Mesendoderm (in vitro differentiated cells): ENCODE measurements around the gene SLC9C2.

Source experiments
- DNase-seq: peaks from one replicate; pipeline ENCODE4 v3.0.0; 2013
- H2AK5ac ChIP-seq: 2 replicates; pipeline ENCODE4 v1.6.1; 2013; ENCODE audit warnings: low read length, inconsistent platforms
- H2BK120ac ChIP-seq: 2 replicates; pipeline ENCODE4 v1.6.1; 2013; ENCODE audit warnings: low read depth, mild to moderate bottlenecking, low read length, moderate library complexity, mixed read lengths
- H2BK15ac ChIP-seq: replicated peaks from 2 replicates; pipeline ENCODE4 v1.6.1; 2013; ENCODE audit warnings: low read depth, mild to moderate bottlenecking, moderate library complexity
- H2BK5ac ChIP-seq: 2 replicates; pipeline ENCODE4 v1.6.1; 2013; ENCODE audit warnings: low read length, inconsistent platforms
- H3K18ac ChIP-seq: 2 replicates; pipeline ENCODE4 v1.6.1; 2013; ENCODE audit warnings: mild to moderate bottlenecking, low read length, mixed read lengths
- H3K23ac ChIP-seq: one replicate; pipeline ENCODE4 v1.6.1; 2013; ENCODE audit warnings: low read length
- H3K27ac ChIP-seq: 2 replicates; pipeline ENCODE4 v1.5.1; 2013; ENCODE audit warnings: low read depth, mild to moderate bottlenecking, inconsistent platforms, low read length, moderate library complexity
- H3K27me3 ChIP-seq: 2 replicates; pipeline ENCODE4 v1.6.1; 2013; ENCODE audit warnings: low read length, control low read depth, mild to moderate bottlenecking, inconsistent platforms; ENCODE audit not compliant: insufficient read depth, poor library complexity
- H3K36me3 ChIP-seq: 2 replicates; pipeline ENCODE4 v1.6.1; 2013; ENCODE audit warnings: low read length, inconsistent platforms; ENCODE audit not compliant: control insufficient read depth, insufficient read depth
- H3K4ac ChIP-seq: one replicate; pipeline ENCODE4 v1.6.1; 2013; ENCODE audit warnings: low read depth, mild to moderate bottlenecking, low read length, moderate library complexity
- H3K4me1 ChIP-seq: 2 replicates; pipeline ENCODE4 v1.6.1; 2013; ENCODE audit warnings: low read depth, low read length, inconsistent platforms; ENCODE audit not compliant: control insufficient read depth
- H3K4me2 ChIP-seq: 2 replicates; pipeline ENCODE4 v1.6.1; 2013; ENCODE audit warnings: low read length
- H3K4me3 ChIP-seq: 2 replicates; pipeline ENCODE4 v1.5.1; 2013; ENCODE audit warnings: mild to moderate bottlenecking, low read length
- H3K56ac ChIP-seq: one replicate; pipeline ENCODE4 v1.6.1; 2013; ENCODE audit warnings: low read length
- H3K79me1 ChIP-seq: 2 replicates; pipeline ENCODE4 v1.6.1; 2013; ENCODE audit warnings: low read length, inconsistent platforms
- H3K79me2 ChIP-seq: 2 replicates; pipeline ENCODE4 v1.6.1; 2013; ENCODE audit warnings: mild to moderate bottlenecking, low read length; ENCODE audit not compliant: control insufficient read depth, insufficient read depth
- H3K9ac ChIP-seq: 2 replicates; pipeline ENCODE4 v1.6.1; 2013; ENCODE audit warnings: low read length, inconsistent platforms
- H4K5ac ChIP-seq: one replicate; pipeline ENCODE4 v1.6.1; 2013; ENCODE audit warnings: low read length
- H4K8ac ChIP-seq: one replicate; pipeline ENCODE4 v1.6.1; 2013; ENCODE audit warnings: low read depth, mild to moderate bottlenecking, control low read depth, low read length, moderate library complexity
- WGBS: extraction: QIAGEN DNeasy Blood & Tissue Kit; methylation state at CpG from one replicate; pipeline ENCODE4 v1.1.7; 2013; ENCODE audit warnings: low lambda C conversion rate, missing lambda C conversion rate; ENCODE audit not compliant: insufficient coverage; ENCODE audit errors: extremely low coverage; 5-methylcytosine and 5-hydroxymethylcytosine counted together

Gene SLC9C2

GRCh38 chr1:173451981-173452380 lies 150.9 kb downstream of the SLC9C2 start:
- Histone ChIP-seq H3K27ac (no peak overlapping the region), H3K9ac (no peak overlapping the region), H3K4me3 (no peak overlapping the region), H3K79me1 (peaks cover 1% of the 10 kb centered on the region), H3K18ac (no peak overlapping the region), H3K79me2 (no peaks in the 10 kb centered on the region), H3K23ac (no peak overlapping the region), H3K56ac (no peak overlapping the region), H3K4me1 (no peaks in the 10 kb centered on the region), H4K5ac (no peak overlapping the region), H2BK5ac (no peak overlapping the region), H3K27me3 (no peaks in the 10 kb centered on the region), H2AK5ac (no peak overlapping the region), H3K4ac (no peak overlapping the region), H2BK120ac (no peak overlapping the region), H4K8ac (no peak overlapping the region), H2BK15ac (no peak overlapping the region), H3K4me2 (no peak overlapping the region), H3K36me3 (no peaks in the 10 kb centered on the region)
- no CpG with 5 or more reads among the region's 2 CpGs for WGBS
- no peak for DNase-seq
